ENCODE results near the gene DVL3. TPM values are rescaled to one million over a fixed set of nuclear protein-coding genes. Genes with fewer than 3 reads are reported as not detected.

The DVL3 gene
- total and polyA plus RNA-seq, 10 of the 15 experiments (the other 5 are each of a cell fraction or from before 2014, with no cell fraction given) = 2.2 to 39.7 (median 14.5) TPM

DNA sequence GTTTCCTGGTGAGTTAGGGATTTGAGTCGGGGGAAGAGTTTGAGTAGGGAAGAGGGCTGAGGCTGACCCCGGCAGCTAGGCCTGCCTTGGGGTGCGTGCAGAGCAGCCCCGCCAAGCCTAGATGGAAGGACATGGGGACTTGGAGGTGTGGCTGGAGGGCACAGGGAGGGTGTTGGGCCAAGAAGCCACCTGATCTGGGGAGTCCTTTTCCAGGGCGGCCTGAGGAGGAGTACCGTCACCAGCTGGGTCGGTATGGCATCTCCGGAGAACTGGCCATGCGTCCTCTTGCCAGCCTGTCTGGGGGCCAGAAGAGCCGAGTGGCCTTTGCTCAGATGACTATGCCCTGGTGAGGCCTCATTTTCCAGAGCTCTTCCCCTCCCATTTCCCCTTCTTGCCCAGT lies 37.7 kb downstream of the DVL3 start:
- Histone ChIP-seq H3K4me3 (no peak overlapping the region), H2AFZ (ENCODE audit: control insufficient read depth, low read depth, low read length) (no peak overlapping the region), H3K36me3 (ENCODE audit: control insufficient read depth in 2 of 2, insufficient read depth in 2 of 2, low read length in 1 of 2) (peaks cover 15 to 29% of the 10 kb centered on the region in 2 experiments; a peak in 3 of 4 replicates), H3K4me1 (ENCODE audit: control insufficient read depth, insufficient read depth, low read length) (0 out of 2 replicates have a peak, but pooled peaks cover 4% of the 10 kb centered on the region), H3K27me3 (replicated peaks in 1 of 2; ENCODE audit: control insufficient read depth in 2 of 2, insufficient read depth in 2 of 2, low read length in 1 of 2) (no peaks in the 10 kb centered on the region), H3K27ac (ENCODE audit: control insufficient read depth, insufficient read depth) (no peak overlapping the region), H3K4me2 (ENCODE audit: control insufficient read depth, insufficient read depth) (no peak overlapping the region), H3K9me3 (replicated peaks; ENCODE audit: control insufficient read depth, insufficient read depth, low read length) (no peaks in the 10 kb centered on the region), H3K9ac (ENCODE audit: control insufficient read depth, insufficient read depth, low read length) (no peak overlapping the region), H4K20me1 (ENCODE audit: control insufficient read depth, insufficient read depth) (peaks cover 3% of the 10 kb centered on the region; the same call in 1 of the 2 replicates), H3K79me2 (ENCODE audit: control insufficient read depth, insufficient read depth, low read length) (peaks cover 9% of the 10 kb centered on the region)
- no peak for TF ChIP-seq POU2F2 (IDR thresholded peaks at IDR 0.05; ENCODE audit: borderline replicate concordance, low read depth, low read length)
- TF ChIP-seq, protein P1, sequence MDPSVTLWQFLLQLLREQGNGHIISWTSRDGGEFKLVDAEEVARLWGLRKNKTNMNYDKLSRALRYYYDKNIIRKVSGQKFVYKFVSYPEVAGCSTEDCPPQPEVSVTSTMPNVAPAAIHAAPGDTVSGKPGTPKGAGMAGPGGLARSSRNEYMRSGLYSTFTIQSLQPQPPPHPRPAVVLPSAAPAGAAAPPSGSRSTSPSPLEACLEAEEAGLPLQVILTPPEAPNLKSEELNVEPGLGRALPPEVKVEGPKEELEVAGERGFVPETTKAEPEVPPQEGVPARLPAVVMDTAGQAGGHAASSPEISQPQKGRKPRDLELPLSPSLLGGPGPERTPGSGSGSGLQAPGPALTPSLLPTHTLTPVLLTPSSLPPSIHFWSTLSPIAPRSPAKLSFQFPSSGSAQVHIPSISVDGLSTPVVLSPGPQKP (IDR thresholded peaks at IDR 0.05; ENCODE audit: low read depth, low read length) = no peak
- TF ChIP-seq NBN (IDR thresholded peaks at IDR 0.05) = no peak
- no peak for TF ChIP-seq STAT3 (IDR thresholded peaks at IDR 0.05; ENCODE audit: low read depth, low read length)
- no peak for TF ChIP-seq NR2C1 (IDR thresholded peaks at IDR 0.05)
- no peak for TF ChIP-seq SIX5 (IDR thresholded peaks at IDR 0.05; ENCODE audit: low read depth, low read length, severe bottlenecking)
- TF ChIP-seq, protein P2, sequence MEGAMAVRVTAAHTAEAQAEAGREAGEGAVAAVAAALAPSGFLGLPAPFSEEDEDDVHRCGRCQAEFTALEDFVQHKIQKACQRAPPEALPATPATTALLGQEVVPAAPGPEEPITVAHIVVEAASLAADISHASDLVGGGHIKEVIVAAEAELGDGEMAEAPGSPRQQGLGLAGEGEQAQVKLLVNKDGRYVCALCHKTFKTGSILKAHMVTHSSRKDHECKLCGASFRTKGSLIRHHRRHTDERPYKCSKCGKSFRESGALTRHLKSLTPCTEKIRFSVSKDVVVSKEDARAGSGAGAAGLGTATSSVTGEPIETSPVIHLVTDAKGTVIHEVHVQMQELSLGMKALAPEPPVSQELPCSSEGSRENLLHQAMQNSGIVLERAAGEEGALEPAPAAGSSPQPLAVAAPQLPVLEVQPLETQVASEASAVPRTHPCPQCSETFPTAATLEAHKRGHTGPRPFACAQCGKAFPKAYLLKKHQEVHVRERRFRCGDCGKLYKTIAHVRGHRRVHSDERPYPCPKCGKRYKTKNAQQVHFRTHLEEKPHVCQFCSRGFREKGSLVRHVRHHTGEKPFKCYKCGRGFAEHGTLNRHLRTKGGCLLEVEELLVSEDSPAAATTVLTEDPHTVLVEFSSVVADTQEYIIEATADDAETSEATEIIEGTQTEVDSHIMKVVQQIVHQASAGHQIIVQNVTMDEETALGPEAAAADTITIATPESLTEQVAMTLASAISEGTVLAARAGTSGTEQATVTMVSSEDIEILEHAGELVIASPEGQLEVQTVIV (IDR thresholded peaks at IDR 0.05; ENCODE audit: borderline replicate concordance, partially characterized antibody) = no peak
- FAIRE-seq = no peak
- in situ Hi-C loops (cut with MboI) = no loop called here
- CTCF ChIA-PET = no interaction called here
- SMC1A ChIA-PET (ENCODE audit: uncharacterized antibody, unreplicated experiment) = no interaction called here
- RAD21 ChIA-PET (ENCODE audit: unreplicated experiment) = no interaction called here
- POLR2A ChIA-PET = no interaction called here
- no peak for DNase-seq (ENCODE audit: low read depth, low spot score)
- WGBS (ENCODE audit: insufficient coverage, insufficient replicate concordance, low lambda C conversion rate, missing lambda C conversion rate) = 98% methylated on average over 10 of the region's 10 CpGs
- no peak for ATAC-seq
- BruUV-seq (replicated peaks) = no TSS peak
- intact Hi-C loops (cut with micrococcal nuclease; ENCODE audit: unreplicated experiment) = no loop called here
